Mammary epithelial cell (primary cell): Measurements from ENCODE around the gene FAM184A.

Experiments
- EZH2 ChIP-seq: IDR thresholded peaks from 2 replicates; pipeline ENCODE4 v1.6.1; 2012; ENCODE audit warnings: low read length, inconsistent platforms, borderline replicate concordance
- TF ChIP-seq, protein P1 (sequence below), 2 donors: IDR thresholded peaks in 1 of 2; conservative IDR thresholded peaks in 1 of 2; 2 replicates each; pipeline ENCODE4 v1.5.1; 2011 to 2012; ENCODE audit warnings: inconsistent platforms in 2 of 2, low read length in 2 of 2, mild to moderate bottlenecking in 2 of 2, control low read depth in 1 of 2, low read depth in 1 of 2; ENCODE audit not compliant: insufficient read depth in 1 of 2; ENCODE audit errors: extremely low read depth in 1 of 2

DNA sequence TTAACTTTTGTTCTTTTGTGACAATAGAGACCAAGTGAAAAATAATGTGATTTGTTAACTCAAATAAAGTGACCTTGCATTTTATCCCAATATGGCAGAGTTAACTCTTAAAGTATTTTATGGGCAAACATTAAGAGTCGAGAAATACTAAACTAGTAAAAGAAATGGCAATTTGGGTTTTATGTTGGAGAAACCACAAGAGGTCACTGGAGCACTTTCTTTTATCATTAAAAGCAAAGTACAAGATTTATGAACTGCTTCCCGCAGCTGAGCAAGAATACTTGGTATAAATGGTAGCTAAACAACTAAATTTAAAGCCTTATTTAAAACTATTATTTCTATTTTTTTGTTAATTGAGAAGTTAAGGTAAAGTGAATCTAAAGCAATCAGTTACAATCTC lies 110.0 kb downstream of the FAM184A start:
- TF ChIP-seq, protein P1, sequence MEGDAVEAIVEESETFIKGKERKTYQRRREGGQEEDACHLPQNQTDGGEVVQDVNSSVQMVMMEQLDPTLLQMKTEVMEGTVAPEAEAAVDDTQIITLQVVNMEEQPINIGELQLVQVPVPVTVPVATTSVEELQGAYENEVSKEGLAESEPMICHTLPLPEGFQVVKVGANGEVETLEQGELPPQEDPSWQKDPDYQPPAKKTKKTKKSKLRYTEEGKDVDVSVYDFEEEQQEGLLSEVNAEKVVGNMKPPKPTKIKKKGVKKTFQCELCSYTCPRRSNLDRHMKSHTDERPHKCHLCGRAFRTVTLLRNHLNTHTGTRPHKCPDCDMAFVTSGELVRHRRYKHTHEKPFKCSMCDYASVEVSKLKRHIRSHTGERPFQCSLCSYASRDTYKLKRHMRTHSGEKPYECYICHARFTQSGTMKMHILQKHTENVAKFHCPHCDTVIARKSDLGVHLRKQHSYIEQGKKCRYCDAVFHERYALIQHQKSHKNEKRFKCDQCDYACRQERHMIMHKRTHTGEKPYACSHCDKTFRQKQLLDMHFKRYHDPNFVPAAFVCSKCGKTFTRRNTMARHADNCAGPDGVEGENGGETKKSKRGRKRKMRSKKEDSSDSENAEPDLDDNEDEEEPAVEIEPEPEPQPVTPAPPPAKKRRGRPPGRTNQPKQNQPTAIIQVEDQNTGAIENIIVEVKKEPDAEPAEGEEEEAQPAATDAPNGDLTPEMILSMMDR (conservative IDR thresholded peaks at IDR 0.05 in 1 of 2, IDR thresholded peaks at IDR 0.05 in 1 of 2; ENCODE audit: extremely low read depth in 1 of 2, insufficient read depth in 1 of 2, low read depth in 1 of 2, low read length in 2 of 2), result peak; percentile 28 to 40
- TF ChIP-seq EZH2, result no peak
